Fibroblast of lung (primary cell): ENCODE data around the gene PSMB8. TPM values are rescaled to one million over a fixed set of nuclear protein-coding genes. Genes with fewer than 3 reads are reported as not detected.

Experiments
- DNase-seq, 2 donors: peaks; one replicate each; pipeline versions ENCODE4 v3.0.0 to v3.0.0-alpha.2; 2010; ENCODE audit warnings: low read depth in 2 of 2
- H2AFZ ChIP-seq: 2 replicates; pipeline ENCODE4 v1.5.1; 2012; ENCODE audit warnings: low read length, control low read depth, inconsistent platforms
- H3K27ac ChIP-seq: 2 replicates; pipeline ENCODE4 v1.5.1; 2011; ENCODE audit warnings: low read length, control low read depth; ENCODE audit not compliant: insufficient read depth
- H3K27me3 ChIP-seq: 2 replicates; pipeline ENCODE4 v1.5.1; 2011; ENCODE audit warnings: mild to moderate bottlenecking, low read length; ENCODE audit not compliant: control insufficient read depth, insufficient read depth
- H3K36me3 ChIP-seq: 2 replicates; pipeline ENCODE4 v1.5.1; 2011; ENCODE audit warnings: low read length; ENCODE audit not compliant: control insufficient read depth, insufficient read depth
- H3K4me1 ChIP-seq: 2 replicates; pipeline ENCODE4 v1.5.1; 2011; ENCODE audit warnings: low read length; ENCODE audit not compliant: control insufficient read depth, insufficient read depth; ENCODE audit errors: extremely low read depth
- H3K4me2 ChIP-seq: 2 replicates; pipeline ENCODE4 v1.5.1; 2011; ENCODE audit warnings: low read length, control low read depth; ENCODE audit not compliant: insufficient read depth; ENCODE audit errors: extremely low read depth
- H3K4me3 ChIP-seq, 4 experiments: fragments of 200-600 bp in 1 of 4; sonication (generic) in 1 of 4; replicated peaks in 1 of 4; 2 replicates each; pipeline ENCODE4 v1.5.1; 2011 to 2016; ENCODE audit warnings: low read length in 4 of 4, low read depth in 3 of 4, mild to moderate bottlenecking in 3 of 4, control low read depth in 2 of 4, inconsistent platforms in 1 of 4, mixed read lengths in 1 of 4; ENCODE audit not compliant: insufficient read depth in 1 of 4; ENCODE audit errors: control extremely low read depth in 1 of 4
- H3K79me2 ChIP-seq: 2 replicates; pipeline ENCODE4 v1.5.1; 2012; ENCODE audit warnings: mild to moderate bottlenecking, low read length, inconsistent platforms; ENCODE audit not compliant: control insufficient read depth, insufficient read depth
- H3K9ac ChIP-seq: 2 replicates; pipeline ENCODE4 v1.5.1; 2011; ENCODE audit warnings: mild to moderate bottlenecking, low read length, control low read depth; ENCODE audit not compliant: insufficient read depth
- H3K9me3 ChIP-seq: 2 replicates; pipeline ENCODE4 v1.5.1; 2012; ENCODE audit warnings: low read depth, low read length; ENCODE audit not compliant: control insufficient read depth, insufficient read depth
- H4K20me1 ChIP-seq: 2 replicates; pipeline ENCODE4 v1.5.1; 2011; ENCODE audit warnings: low read length; ENCODE audit not compliant: control insufficient read depth, insufficient read depth; ENCODE audit errors: extremely low read depth
- CTCF ChIP-seq, 2 donors: IDR thresholded peaks in 1 of 2; conservative IDR thresholded peaks in 1 of 2; 1 replicate in 1 of 2; 2 replicates in 1 of 2; pipeline ENCODE4 v1.5.1; 2011 to 2012; ENCODE audit warnings: low read length in 2 of 2, control low read depth in 1 of 2, inconsistent platforms in 1 of 2, low read depth in 1 of 2, mild to moderate bottlenecking in 1 of 2
- EZH2 ChIP-seq: IDR thresholded peaks from 2 replicates; pipeline ENCODE4 v1.5.1; 2012; ENCODE audit warnings: low read length, control low read depth, mild to moderate bottlenecking; ENCODE audit errors: missing control alignments
- polyA plus RNA-seq, 2 donors: library from polyadenylated mRNA; depleted of rRNA in 1 of 2; stranded (reverse) in 1 of 2; unstranded in 1 of 2; fragments of >200 nt; gene quantifications; 2 replicates each; pipeline ENCODE4 v1.2.1, GENCODE V29; 2011 to 2012; ENCODE audit warnings: missing spikeins in 1 of 2
- total RNA-seq: library from RNA; depleted of rRNA; stranded (reverse); fragments of >200 nt; gene quantifications from 2 replicates; pipeline ENCODE4 v1.2.1, GENCODE V29; 2014

Gene PSMB8
- total and polyA plus RNA-seq, 2 donors (not counting 1 experiment from before 2014, with no cell fraction given) = 77.3 to 80.0 TPM

GRCh38 chr6:32836873-32837272 lies 7.0 kb downstream of the PSMB8 start:
- Histone ChIP-seq H3K9ac (no peak overlapping the region), H2AFZ (no peak overlapping the region), H3K9me3 (no peaks in the 10 kb centered on the region), H3K4me1 (no peaks in the 10 kb centered on the region), H3K27ac (no peak overlapping the region), H3K4me3 (peak overlapping the region in 1 of 4 experiments; percentile 6), H3K79me2 (peaks cover 3% of the 10 kb centered on the region), H3K27me3 (no peaks in the 10 kb centered on the region), H3K4me2 (no peak overlapping the region), H3K36me3 (peaks cover 10% of the 10 kb centered on the region), H4K20me1 (no peaks in the 10 kb centered on the region)
- TF ChIP-seq EZH2 (no peak), CTCF (conservative IDR thresholded peaks at IDR 0.05 in 1 of 2, IDR thresholded peaks at IDR 0.05 in 1 of 2; ENCODE audit: low read depth in 1 of 2, low read length in 2 of 2) (no peak)
- DNase-seq = no peak

GRCh38 chr6:32835167-32835893 lies 8.5 kb downstream of the PSMB8 start:
- DNase-seq = no peak

GRCh38 chr6:32833664-32834063 lies 10.2 kb downstream of the PSMB8 start:
- Histone ChIP-seq H3K4me2 (no peak overlapping the region), H4K20me1 (no peaks in the 10 kb centered on the region), H3K4me1 (no peaks in the 10 kb centered on the region), H3K36me3 (peaks cover 12% of the 10 kb centered on the region), H3K27me3 (no peaks in the 10 kb centered on the region), H3K9me3 (no peaks in the 10 kb centered on the region), H3K4me3 (no peak overlapping the region), H3K9ac (no peak overlapping the region), H3K27ac (no peak overlapping the region), H2AFZ (no peak overlapping the region), H3K79me2 (peaks cover 3% of the 10 kb centered on the region)
- TF ChIP-seq CTCF (conservative IDR thresholded peaks at IDR 0.05 in 1 of 2, IDR thresholded peaks at IDR 0.05 in 1 of 2; ENCODE audit: low read depth in 1 of 2, low read length in 2 of 2) (no peak), EZH2 (no peak)
- no peak for DNase-seq

More at GRCh38 chr6:32835167-32835893, 8.5 kb downstream of the PSMB8 start:
- Histone ChIP-seq H3K27me3 (no peaks in the 10 kb centered on the region), H2AFZ (no peak overlapping the region), H3K4me3 (no peak overlapping the region), H3K36me3 (peaks cover 9% of the 10 kb centered on the region), H3K4me2 (no peak overlapping the region), H4K20me1 (no peaks in the 10 kb centered on the region), H3K4me1 (no peaks in the 10 kb centered on the region), H3K27ac (no peak overlapping the region), H3K79me2 (peaks cover 3% of the 10 kb centered on the region), H3K9ac (no peak overlapping the region), H3K9me3 (no peaks in the 10 kb centered on the region)
- TF ChIP-seq CTCF (conservative IDR thresholded peaks at IDR 0.05 in 1 of 2, IDR thresholded peaks at IDR 0.05 in 1 of 2; ENCODE audit: low read depth in 1 of 2, low read length in 2 of 2) (no peak), EZH2 (no peak)
